Measurements from ENCODE around the gene CENPV.

Gene CENPV

GRCh38 chr17:16377941-16378341 lies 24.7 kb upstream of the CENPV start:
- TF ChIP-seq CTCF (IDR thresholded peaks at IDR 0.05; ENCODE audit: control insufficient read depth, insufficient read depth, low read depth, low read length, missing control alignments), result no peak
- H3K4me3 ChIP-seq (ENCODE audit: control insufficient read depth, low read depth, low read length), result no peak overlapping the region
- DNase-seq (ENCODE audit: low read depth), result no peak

- DNase-seq (ENCODE audit: low read depth), result peak; percentile 70
- no peak overlapping the region for H3K4me3 ChIP-seq (ENCODE audit: control insufficient read depth, low read depth, low read length)
- TF ChIP-seq CTCF (IDR thresholded peaks at IDR 0.05; ENCODE audit: control insufficient read depth, insufficient read depth, low read depth, low read length, missing control alignments), result no peak
These were observed 21.1 kb upstream of the CENPV start for GRCh38 chr17:16374146-16374938.

GRCh38 chr17:16371742-16372141 lies 18.5 kb upstream of the CENPV start:
- DNase-seq (ENCODE audit: low read depth), result no peak
- TF ChIP-seq CTCF (IDR thresholded peaks at IDR 0.05; ENCODE audit: control insufficient read depth, insufficient read depth, low read depth, low read length, missing control alignments), result no peak
- no peak overlapping the region for H3K4me3 ChIP-seq (ENCODE audit: control insufficient read depth, low read depth, low read length)

GRCh38 chr17:16364625-16365024 lies 11.4 kb upstream of the CENPV start:
- TF ChIP-seq CTCF (IDR thresholded peaks at IDR 0.05; ENCODE audit: control insufficient read depth, insufficient read depth, low read depth, low read length, missing control alignments), result no peak
- DNase-seq (ENCODE audit: low read depth), result no peak
- no peak overlapping the region for H3K4me3 ChIP-seq (ENCODE audit: control insufficient read depth, low read depth, low read length)

- H3K4me3 ChIP-seq (ENCODE audit: control insufficient read depth, low read depth, low read length), result no peak overlapping the region
- TF ChIP-seq CTCF (IDR thresholded peaks at IDR 0.05; ENCODE audit: control insufficient read depth, insufficient read depth, low read depth, low read length, missing control alignments), result peak; percentile 92
- no peak for DNase-seq (ENCODE audit: low read depth)
These were observed 10.7 kb upstream of the CENPV start for GRCh38 chr17:16363749-16364536.

- no peak for DNase-seq (ENCODE audit: low read depth)
- no peak for TF ChIP-seq CTCF (IDR thresholded peaks at IDR 0.05; ENCODE audit: control insufficient read depth, insufficient read depth, low read depth, low read length, missing control alignments)
- no peak overlapping the region for H3K4me3 ChIP-seq (ENCODE audit: control insufficient read depth, low read depth, low read length)
These were observed 8.6 kb upstream of the CENPV start for GRCh38 chr17:16361874-16362273.

Measured in AG09309 (cell line).